ENCODE data around the gene RAX2.
"Not testable (repeated sequence)": the region's sequence is repeated elsewhere in the genome, so short reads cannot be mapped to it uniquely, and the experiment has no call there.

The RAX2 gene

DNA sequence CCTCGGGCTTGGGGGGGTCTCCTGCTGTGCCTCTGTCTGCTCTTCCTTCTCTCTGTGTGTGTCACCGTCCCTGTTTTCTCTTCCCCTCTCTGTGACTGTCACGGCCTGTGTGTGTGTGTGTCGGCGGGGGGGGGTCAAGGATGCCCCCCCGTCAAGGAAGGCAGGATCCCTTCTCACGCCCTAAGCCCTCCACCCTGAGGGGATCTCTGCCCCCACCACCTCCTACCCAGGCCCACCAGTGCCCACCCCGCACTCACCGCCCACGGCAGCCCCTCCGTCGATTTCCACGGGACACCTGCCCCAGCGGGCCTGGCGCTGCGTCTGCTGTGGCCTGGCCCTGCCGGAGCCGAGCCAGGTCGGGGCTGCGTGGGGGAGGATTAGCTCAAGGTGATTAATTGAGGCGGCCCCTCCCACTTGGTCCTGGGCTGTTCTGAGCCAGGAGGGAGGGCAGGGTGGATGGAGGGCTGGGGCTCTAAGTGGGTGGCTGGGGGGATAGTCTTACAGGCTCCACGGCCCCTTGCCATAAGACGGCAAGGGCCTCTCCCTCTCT, at the start of gene RAX2:
Gene RAX2 (minus strand): TSS at position 323 of the 550 bp plus-strand sequence. CDS start 486 bp downstream, outside the sequence.
- no peaks in the 10 kb centered on the region for H3K27me3 ChIP-seq
- no peak within 1 kb of the TSS for H3K9ac ChIP-seq
- H3K27ac ChIP-seq, result no peak within 1 kb of the TSS
- H4K20me1 ChIP-seq, result no peaks in the 10 kb centered on the region; the same call in 1 of the 2 replicates
- no peak within 1 kb of the TSS for H3K4me3 ChIP-seq
- no peaks in the 10 kb centered on the region for H3K4me1 ChIP-seq
- H3K4me2 ChIP-seq, result no peak within 1 kb of the TSS
- TF ChIP-seq Cebpa-rat (IDR thresholded peaks at IDR 0.05), result no peak
- peaks cover 34% of the 10 kb centered on the region for H3K36me3 ChIP-seq
- H3K9me3 ChIP-seq, result no peaks in the 10 kb centered on the region

- H4K20me1 ChIP-seq, result no peaks in the 10 kb centered on the region
- no peaks in the 10 kb centered on the region for H3K9me3 ChIP-seq
- no peak overlapping the region for H3K4me2 ChIP-seq
- peaks cover 50% of the 10 kb centered on the region for H3K4me1 ChIP-seq
- no peaks in the 10 kb centered on the region for H3K27me3 ChIP-seq
- H3K36me3 ChIP-seq, result no peaks in the 10 kb centered on the region
- H3K27ac ChIP-seq, result no peak overlapping the region
- H3K9ac ChIP-seq, result no peak overlapping the region
- H3K4me3 ChIP-seq, result no peak overlapping the region
- TF ChIP-seq Cebpa-rat (IDR thresholded peaks at IDR 0.05), result no peak
Measured at GRCh38 chr19:3821156-3821555, 49.1 kb upstream of the RAX2 start.

- no peaks in the 10 kb centered on the region for H3K9me3 ChIP-seq
- peak overlapping the region; percentile 73 for H3K4me2 ChIP-seq
- no peaks in the 10 kb centered on the region for H4K20me1 ChIP-seq
- 0 out of 2 replicates have a peak overlapping the region, but pooled peaks have one; percentile 6 for H3K27ac ChIP-seq
- H3K4me3 ChIP-seq, result no peak overlapping the region
- no peak for TF ChIP-seq Cebpa-rat (IDR thresholded peaks at IDR 0.05)
- H3K36me3 ChIP-seq, result no peaks in the 10 kb centered on the region
- H3K4me1 ChIP-seq, result peaks cover 61% of the 10 kb centered on the region
- H3K27me3 ChIP-seq, result no peaks in the 10 kb centered on the region
- H3K9ac ChIP-seq, result no peak overlapping the region
Measured at GRCh38 chr19:3819989-3820388, 48.0 kb upstream of the RAX2 start.

DNA sequence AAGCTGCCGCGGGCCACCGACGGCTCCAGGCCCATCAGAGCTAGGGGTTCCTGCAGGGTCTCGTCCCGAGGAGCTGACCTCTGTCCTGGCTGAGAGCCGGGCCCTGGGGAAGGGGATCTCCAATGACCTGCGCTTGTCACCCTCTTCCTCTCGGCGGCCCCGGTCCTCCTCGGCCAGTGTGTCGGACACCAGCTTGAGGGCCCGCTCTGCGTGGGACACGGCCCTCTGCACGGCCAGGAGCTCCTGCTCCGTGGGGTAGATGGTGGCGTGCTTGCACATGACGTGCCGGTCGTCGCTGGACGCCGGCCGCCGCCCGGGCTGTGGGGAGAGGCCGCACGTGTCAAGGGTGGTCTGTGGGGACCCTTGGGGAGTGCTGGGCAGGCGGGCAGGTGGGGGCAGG, 46.9 kb upstream of the RAX2 start:
- Histone ChIP-seq H3K4me3 (no peak overlapping the region), H3K9me3 (no peaks in the 10 kb centered on the region), H3K4me2 (peak overlapping the region; percentile 73), H3K4me1 (peaks cover 72% of the 10 kb centered on the region), H3K36me3 (no peaks in the 10 kb centered on the region), H3K27me3 (no peaks in the 10 kb centered on the region), H3K9ac (no peak overlapping the region; the same call in 1 of the 2 replicates), H4K20me1 (no peaks in the 10 kb centered on the region), H3K27ac (no peak overlapping the region)
- no peak for TF ChIP-seq Cebpa-rat (IDR thresholded peaks at IDR 0.05)

DNA sequence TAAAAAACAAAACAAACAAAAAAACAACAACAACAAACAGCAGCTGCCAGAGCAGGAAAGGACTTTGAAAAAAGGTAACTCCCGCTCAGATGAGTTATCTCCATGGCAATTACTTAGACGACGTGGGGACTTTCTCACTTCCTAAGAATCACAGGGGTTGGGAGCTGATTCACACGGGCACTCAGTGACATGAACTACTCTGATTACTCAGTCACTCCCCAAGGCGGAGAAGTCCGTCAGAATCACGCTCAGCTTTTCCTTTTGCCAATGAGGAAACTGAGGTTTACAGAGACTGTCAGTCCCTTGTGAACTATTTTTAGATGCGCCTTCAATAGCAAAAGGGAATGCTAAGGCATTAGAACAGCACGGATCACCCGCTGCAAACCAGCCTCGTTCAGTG, 46.4 kb upstream of the RAX2 start:
- H3K36me3 ChIP-seq, result no peaks in the 10 kb centered on the region
- peak overlapping the region; percentile 73 for H3K4me2 ChIP-seq
- H3K9ac ChIP-seq, result no peak overlapping the region; the same call in 1 of the 2 replicates
- no peak overlapping the region for H3K4me3 ChIP-seq
- H4K20me1 ChIP-seq, result no peaks in the 10 kb centered on the region
- H3K4me1 ChIP-seq, result peaks cover 76% of the 10 kb centered on the region
- H3K9me3 ChIP-seq, result no peaks in the 10 kb centered on the region
- H3K27ac ChIP-seq, result no peak overlapping the region
- no peak for TF ChIP-seq Cebpa-rat (IDR thresholded peaks at IDR 0.05)
- H3K27me3 ChIP-seq, result no peaks in the 10 kb centered on the region

GRCh38 chr19:3817761-3818160, 45.7 kb upstream of the RAX2 start:
- no peak for TF ChIP-seq Cebpa-rat (IDR thresholded peaks at IDR 0.05)
- H3K4me2 ChIP-seq, result peak overlapping the region; percentile 73
- H3K27ac ChIP-seq, result no peak overlapping the region
- H3K9me3 ChIP-seq, result no peaks in the 10 kb centered on the region
- no peak overlapping the region for H3K9ac ChIP-seq
- H3K36me3 ChIP-seq, result no peaks in the 10 kb centered on the region
- no peaks in the 10 kb centered on the region for H4K20me1 ChIP-seq
- H3K4me1 ChIP-seq, result peaks cover 76% of the 10 kb centered on the region
- H3K4me3 ChIP-seq, result no peak overlapping the region
- H3K27me3 ChIP-seq, result no peaks in the 10 kb centered on the region

GRCh38 chr19:3816566-3817218, 44.7 kb upstream of the RAX2 start:
- H3K4me2 ChIP-seq, result peak overlapping the region; percentile 16; the same call in 1 of the 2 replicates
- no peak overlapping the region for H3K4me3 ChIP-seq
- H4K20me1 ChIP-seq, result no peaks in the 10 kb centered on the region
- no peaks in the 10 kb centered on the region for H3K27me3 ChIP-seq
- TF ChIP-seq Cebpa-rat (IDR thresholded peaks at IDR 0.05), result no peak
- H3K9me3 ChIP-seq, result no peaks in the 10 kb centered on the region
- peaks cover 85% of the 10 kb centered on the region for H3K4me1 ChIP-seq
- no peak overlapping the region for H3K27ac ChIP-seq
- H3K9ac ChIP-seq, result no peak overlapping the region
- H3K36me3 ChIP-seq, result no peaks in the 10 kb centered on the region

DNA sequence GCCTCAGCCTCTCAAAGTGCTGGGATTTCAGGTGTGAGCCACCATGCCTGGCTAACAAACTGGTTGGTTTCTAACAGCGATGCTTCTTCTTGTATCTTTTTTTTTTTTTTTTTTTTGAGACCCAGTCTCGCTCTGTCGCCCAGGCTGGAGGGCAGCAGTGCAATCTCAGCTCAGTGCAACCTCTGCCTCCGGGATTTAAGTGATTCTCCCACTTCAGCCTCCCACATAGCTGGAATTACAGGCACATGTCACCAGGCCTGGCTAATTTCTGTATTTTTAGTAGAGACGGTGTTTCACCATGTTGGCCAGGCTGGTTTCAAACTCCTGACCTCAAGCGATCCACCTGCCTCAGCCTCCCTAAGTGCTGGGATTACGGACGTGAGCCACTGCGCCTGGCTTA, 44.1 kb upstream of the RAX2 start:
- H3K27ac ChIP-seq, H3K4me3 ChIP-seq: not testable (repeated sequence)
- peak overlapping the region; percentile 16; the same call in 1 of the 2 replicates for H3K4me2 ChIP-seq

GRCh38 chr19:3814648-3815047, 42.6 kb upstream of the RAX2 start:
- Histone ChIP-seq H3K9me3 (no peaks in the 10 kb centered on the region), H3K4me3 (no peak overlapping the region), H3K4me2 (peak overlapping the region; percentile 87), H3K4me1 (peaks cover 100% of the 10 kb centered on the region), H3K36me3 (no peaks in the 10 kb centered on the region), H3K27ac (peak overlapping the region; percentile 82), H4K20me1 (no peaks in the 10 kb centered on the region), H3K27me3 (no peaks in the 10 kb centered on the region), H3K9ac (no peak overlapping the region)
- TF ChIP-seq Cebpa-rat (IDR thresholded peaks at IDR 0.05), result no peak

More for the DNA sequence above, 44.1 kb upstream of the RAX2 start:
- not testable (repeated sequence) for H3K9ac ChIP-seq, H3K27me3 ChIP-seq, H4K20me1 ChIP-seq, H3K9me3 ChIP-seq, H3K36me3 ChIP-seq
- H3K4me1 ChIP-seq, result peaks cover 90% of the 10 kb centered on the region
